WERI-Rb-1 (cell line): Measurements from ENCODE around the gene ZBTB37.

ENCODE experiments used
- DNase-seq: peaks from one replicate; pipeline ENCODE4 v3.0.0-alpha.2; 2020
- H3K27ac ChIP-seq: fragments of 250-450 bp; sonication (Bioruptor Pico); 2 replicates; pipeline ENCODE4 v1.5.1; 2020; ENCODE audit warnings: mild to moderate bottlenecking, moderate library complexity
- H3K27me3 ChIP-seq: fragments of 250-450 bp; sonication (Bioruptor Pico); 2 replicates; pipeline ENCODE4 v1.5.1; 2021; ENCODE audit warnings: mild to moderate bottlenecking, low read depth, moderate library complexity; ENCODE audit not compliant: insufficient read depth, severe bottlenecking
- H3K36me3 ChIP-seq: fragments of 250-450 bp; sonication (Bioruptor Pico); 2 replicates; pipeline ENCODE4 v1.5.1; 2020; ENCODE audit warnings: mild to moderate bottlenecking, moderate library complexity
- H3K4me3 ChIP-seq: 2 replicates; pipeline ENCODE4 v1.5.1; 2011; ENCODE audit warnings: low read depth, mild to moderate bottlenecking, control low read depth, low read length
- H3K9me3 ChIP-seq: fragments of 250-450 bp; sonication (Bioruptor Pico); 2 replicates; pipeline ENCODE4 v1.5.1; 2021; ENCODE audit warnings: mild to moderate bottlenecking, moderate library complexity; ENCODE audit not compliant: severe bottlenecking
- CTCF ChIP-seq: IDR thresholded peaks from 2 replicates; pipeline ENCODE4 v1.5.1; 2011; ENCODE audit warnings: low read depth, mild to moderate bottlenecking, control low read depth, inconsistent platforms, low read length

ZBTB37 gene

GRCh38 chr1:173946380-173946921 lies 78.3 kb downstream of the ZBTB37 start:
- DNase-seq, result no peak
- H3K36me3 ChIP-seq, result peaks cover 92% of the 10 kb centered on the region

GRCh38 chr1:173948594-173948993 lies 80.4 kb downstream of the ZBTB37 start:
- H3K27ac ChIP-seq, result no peak overlapping the region
- H3K4me3 ChIP-seq, result no peak overlapping the region
- H3K9me3 ChIP-seq, result no peaks in the 10 kb centered on the region
- no peak for DNase-seq
- no peak for TF ChIP-seq CTCF
- peaks cover 87% of the 10 kb centered on the region for H3K36me3 ChIP-seq
- no peaks in the 10 kb centered on the region for H3K27me3 ChIP-seq

More at GRCh38 chr1:173946380-173946921, 78.3 kb downstream of the ZBTB37 start:
- Histone ChIP-seq H3K27me3 (no peaks in the 10 kb centered on the region), H3K9me3 (no peaks in the 10 kb centered on the region), H3K4me3 (no peak overlapping the region), H3K27ac (no peak overlapping the region)
- TF ChIP-seq CTCF, result no peak
